Measurements from ENCODE around the gene RUNX1.

The RUNX1 gene

GRCh38 chr21:34825101-34825500, 224.0 kb downstream of the RUNX1 start:
- no peak for DNase-seq (ENCODE audit: low spot score)

DNA sequence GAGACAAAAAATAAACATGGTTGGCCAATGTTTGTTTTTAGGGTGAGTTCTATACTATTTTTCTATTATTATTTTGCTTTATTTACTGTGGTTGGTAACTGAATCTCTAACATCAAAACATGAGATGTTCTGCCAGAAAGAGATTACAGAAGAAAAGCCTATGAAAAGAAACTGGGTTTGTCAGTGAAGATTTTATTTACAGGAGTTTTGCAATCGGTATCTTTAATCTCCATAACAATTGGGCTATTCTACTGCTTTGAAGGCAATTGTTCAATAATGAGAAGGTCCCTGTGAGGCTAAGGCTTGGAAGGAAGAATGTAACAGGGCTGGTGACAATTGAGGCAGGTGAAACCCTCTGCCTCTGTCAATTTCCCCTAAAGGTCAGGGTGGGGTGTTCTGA, 224.8 kb downstream of the RUNX1 start:
- no peak for DNase-seq (ENCODE audit: low spot score)

GRCh38 chr21:34822942-34823341, 226.2 kb downstream of the RUNX1 start:
- no peak for DNase-seq (ENCODE audit: low spot score)

- DNase-seq (ENCODE audit: low spot score): no peak
Observed at GRCh38 chr21:34822168-34822567, 226.9 kb downstream of the RUNX1 start.

DNA sequence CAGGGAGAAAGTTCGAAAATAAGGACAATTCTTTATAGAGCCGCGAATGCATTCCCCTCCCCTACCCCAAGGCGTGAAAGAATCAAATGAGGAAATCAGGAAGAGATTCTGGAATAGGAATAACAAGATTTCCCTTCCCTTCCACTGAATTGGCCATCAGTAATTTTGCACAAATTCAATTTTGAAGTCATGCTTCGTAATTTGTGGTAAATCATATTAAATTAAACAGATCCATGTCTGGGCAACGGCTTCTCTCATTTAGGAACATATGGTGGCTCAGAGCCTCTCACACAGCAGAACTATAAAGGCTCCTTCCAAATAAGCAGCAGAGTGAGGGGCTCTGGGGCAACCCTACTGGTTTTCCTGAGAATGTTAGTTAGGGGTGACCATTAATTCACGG, 227.4 kb downstream of the RUNX1 start:
- DNase-seq (ENCODE audit: low spot score): no peak

- no peak for DNase-seq (ENCODE audit: low spot score)
Observed at GRCh38 chr21:34820051-34820450, 229.1 kb downstream of the RUNX1 start.

DNA sequence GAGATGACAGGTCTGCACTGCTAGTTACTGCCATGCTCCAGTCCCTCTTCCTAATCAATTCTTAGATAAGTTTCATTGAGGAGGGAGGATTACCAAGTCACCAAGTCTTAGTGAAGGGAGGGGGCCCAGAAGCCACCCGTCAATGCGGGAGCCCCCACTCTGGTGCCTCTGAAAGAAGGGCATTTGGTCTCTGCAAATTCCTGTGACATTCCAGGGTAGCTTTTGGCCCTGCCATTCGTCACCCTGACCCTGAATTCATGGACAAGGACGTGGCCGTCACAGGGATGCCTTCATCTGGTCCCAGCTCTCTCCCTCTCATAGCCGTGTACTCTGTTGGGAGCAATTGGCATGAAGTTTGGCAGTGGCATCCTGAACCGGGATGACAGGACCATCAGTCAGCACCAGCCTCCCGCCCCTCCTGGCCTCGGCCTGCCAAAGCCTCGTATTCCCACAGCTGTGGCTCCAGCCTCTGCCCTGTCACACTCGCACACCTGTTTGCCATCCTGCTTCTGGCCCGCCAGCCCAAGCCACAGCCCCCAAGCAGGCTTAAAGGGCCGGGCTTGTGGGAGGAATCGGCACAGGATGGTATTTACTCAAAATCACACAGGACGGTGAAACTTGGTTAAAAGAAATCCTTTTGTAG, 229.6 kb downstream of the RUNX1 start:
- no peak for DNase-seq (ENCODE audit: low spot score)

GRCh38 chr21:34818662-34819158, 230.4 kb downstream of the RUNX1 start:
- no peak for DNase-seq (ENCODE audit: low spot score)

DNA sequence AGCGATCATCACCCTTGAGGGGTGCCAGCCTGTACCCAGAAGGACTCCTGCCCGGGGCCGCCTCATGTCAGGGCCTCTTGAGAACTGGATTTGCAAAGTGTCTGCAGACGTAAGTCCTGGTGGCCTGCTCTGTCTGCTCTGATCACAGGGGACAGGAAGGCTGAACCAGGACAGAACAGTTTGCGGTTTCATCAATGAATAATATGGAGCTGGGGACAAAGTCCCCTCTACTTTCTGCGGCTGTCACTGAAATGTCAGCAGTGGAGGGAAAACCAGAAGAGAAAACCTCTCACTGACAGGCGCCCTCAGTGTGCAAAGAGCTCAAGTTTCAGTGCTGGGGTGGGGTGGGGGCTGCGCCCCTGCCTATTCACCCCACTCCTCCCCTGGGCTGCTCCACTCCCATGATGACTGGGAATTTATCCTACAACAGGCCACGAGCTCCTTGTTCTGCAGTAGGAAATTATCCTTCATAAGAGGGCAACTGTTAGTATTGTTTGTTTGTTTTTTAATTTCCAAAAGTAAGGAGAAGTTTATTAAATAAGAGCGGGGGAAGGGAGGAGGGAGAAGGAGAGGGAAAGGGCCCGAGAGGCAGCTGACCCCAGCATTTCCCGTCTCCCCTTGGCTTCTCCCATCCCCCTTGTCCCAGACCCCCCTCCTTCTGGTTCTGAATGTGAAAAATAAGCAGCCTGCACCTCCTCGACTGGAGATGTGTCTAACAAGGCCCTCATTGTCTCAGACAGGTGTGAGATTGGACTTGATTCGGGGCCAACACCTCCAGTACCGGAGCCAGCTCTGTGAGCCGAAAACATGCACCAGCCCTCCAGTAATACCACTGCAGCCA, 231.1 kb downstream of the RUNX1 start:
- DNase-seq (ENCODE audit: low spot score): no peak

GRCh38 chr21:34815831-34816705, 233.0 kb downstream of the RUNX1 start:
- DNase-seq (ENCODE audit: low spot score): no peak

- DNase-seq (ENCODE audit: low spot score): no peak
Observed at GRCh38 chr21:34814529-34814951, 234.6 kb downstream of the RUNX1 start.

DNA sequence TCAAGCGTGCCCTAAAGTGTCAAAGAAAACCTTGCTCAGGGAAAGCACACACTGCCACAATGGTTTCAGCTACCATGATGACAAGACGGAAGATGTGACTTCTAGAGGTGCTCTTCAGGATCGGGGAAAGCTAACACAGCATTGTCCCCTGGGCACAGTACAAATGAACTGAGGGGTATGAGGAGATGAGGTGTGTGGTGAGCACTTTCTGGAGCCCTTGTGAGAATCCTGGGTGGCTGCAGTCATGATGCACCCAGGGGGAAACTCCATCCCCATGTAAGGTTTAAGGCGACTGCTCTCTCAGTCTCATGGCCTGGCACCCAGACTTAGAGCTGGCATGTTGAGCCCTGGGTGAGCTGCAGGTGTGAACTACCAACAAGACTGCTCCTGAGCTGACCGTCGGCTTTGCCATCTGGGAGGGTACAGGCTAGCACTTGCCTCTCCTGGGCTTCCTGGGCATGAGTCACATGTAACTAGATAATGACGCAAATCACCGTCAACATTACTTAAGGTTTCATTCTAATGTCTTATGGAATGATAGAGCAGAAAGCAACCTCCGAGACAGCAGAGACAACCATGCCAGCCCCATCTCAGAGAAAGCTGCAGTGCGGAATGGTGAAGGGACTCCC, 235.7 kb downstream of the RUNX1 start:
- no peak for DNase-seq (ENCODE audit: low spot score)

- DNase-seq (ENCODE audit: low spot score): no peak
Observed at GRCh38 chr21:34812504-34813265, 236.4 kb downstream of the RUNX1 start.

DNA sequence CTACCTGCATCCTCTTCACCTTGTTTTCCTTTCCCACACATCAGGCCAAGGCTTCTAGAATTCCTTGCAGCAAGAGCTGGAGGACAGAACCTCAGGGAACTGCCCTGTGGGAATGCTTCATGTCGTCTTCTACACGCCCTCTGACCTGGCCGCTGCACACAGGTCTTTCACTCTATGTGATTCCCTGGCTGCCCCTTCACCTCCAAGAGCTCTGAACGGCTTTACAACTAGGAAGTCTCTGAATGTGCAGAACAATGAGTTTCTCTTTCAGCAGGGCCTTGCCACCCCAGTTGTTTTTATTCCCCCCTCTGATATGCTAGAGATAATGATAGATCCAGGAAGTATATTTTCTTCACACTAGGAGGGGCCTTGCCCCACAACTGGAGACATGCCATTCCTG, 237.7 kb downstream of the RUNX1 start:
- no peak for DNase-seq (ENCODE audit: low spot score)

- peak; percentile 19 for DNase-seq (ENCODE audit: low spot score)
Observed at GRCh38 chr21:34810786-34811185, 238.3 kb downstream of the RUNX1 start.

DNA sequence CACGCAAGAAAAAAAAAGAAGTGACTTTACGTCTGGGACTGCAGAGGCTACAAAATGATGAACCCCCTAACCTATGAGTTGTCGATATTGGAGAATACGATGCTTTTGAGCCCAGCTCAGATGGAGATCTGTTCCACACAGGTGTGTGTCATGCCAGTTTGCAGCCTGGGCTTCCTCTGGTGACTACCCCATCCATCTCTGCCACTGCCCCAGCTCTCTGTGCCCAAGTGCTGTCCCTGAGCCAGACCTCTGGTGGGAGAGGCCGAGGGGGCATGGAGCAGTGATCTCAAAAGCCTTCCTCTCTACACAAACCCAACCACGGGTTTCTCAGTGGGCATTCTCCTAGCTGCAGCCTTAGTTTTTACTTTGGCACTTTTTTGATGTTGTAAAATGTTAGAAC, 239.3 kb downstream of the RUNX1 start:
- no peak for DNase-seq (ENCODE audit: low spot score)

GRCh38 chr21:34808569-34809204, 240.4 kb downstream of the RUNX1 start:
- DNase-seq (ENCODE audit: low spot score): no peak

- DNase-seq (ENCODE audit: low spot score): peak; percentile 71
Observed at GRCh38 chr21:34807881-34808568, 241.1 kb downstream of the RUNX1 start.

- DNase-seq (ENCODE audit: low spot score): peak; percentile 81
Observed at GRCh38 chr21:34807146-34807880, 241.8 kb downstream of the RUNX1 start.

All from activated CD4-positive, alpha-beta T cell treated with anti-CD3 and anti-CD28 coated beads, Interleukin-2, Interleukin-4, amounts not matched to agents 100 ng/mL and 50 ng/mL, durations not matched to agents 16 hours and 8 hours (primary cell).